HEK293T (cell line): ENCODE measurements around the gene GTF3C5.

Source experiments
- ARNT ChIP-seq: fragments of 450-650 bp; IDR thresholded peaks from 2 replicates; pipeline ENCODE4 v1.6.1; 2017; ENCODE audit warnings: mild to moderate bottlenecking
- BHLHE40 ChIP-seq: fragments of 450-650 bp; IDR thresholded peaks from 2 replicates; pipeline ENCODE4 v1.6.1; 2016; ENCODE audit warnings: mild to moderate bottlenecking, moderate library complexity, borderline replicate concordance
- ELF4 ChIP-seq: fragments of 450-650 bp; IDR thresholded peaks from 2 replicates; pipeline ENCODE4 v1.6.1; 2017; ENCODE audit warnings: antibody characterized with exemption
- FOXA1 ChIP-seq: fragments of 450-650 bp; IDR thresholded peaks from 2 replicates; pipeline ENCODE4 v1.6.1; 2016; ENCODE audit warnings: mild to moderate bottlenecking
- FOXK2 ChIP-seq: fragments of 450-650 bp; IDR thresholded peaks from 2 replicates; pipeline ENCODE4 v1.6.1; 2016; ENCODE audit warnings: mild to moderate bottlenecking
- HDGF ChIP-seq: fragments of 450-650 bp; IDR thresholded peaks from 2 replicates; pipeline ENCODE4 v1.6.1; 2017; ENCODE audit warnings: antibody characterized with exemption, borderline replicate concordance
- L3MBTL2 ChIP-seq: fragments of 450-650 bp; conservative IDR thresholded peaks from 2 replicates; pipeline ENCODE4 v1.6.1; 2016; ENCODE audit warnings: mild to moderate bottlenecking
- NFRKB ChIP-seq: fragments of 450-650 bp; IDR thresholded peaks from 2 replicates; pipeline ENCODE4 v1.6.1; 2016; ENCODE audit warnings: mild to moderate bottlenecking, moderate library complexity
- ZNF384 ChIP-seq: fragments of 450-650 bp; IDR thresholded peaks from 2 replicates; pipeline ENCODE4 v1.6.1; 2016

DNA sequence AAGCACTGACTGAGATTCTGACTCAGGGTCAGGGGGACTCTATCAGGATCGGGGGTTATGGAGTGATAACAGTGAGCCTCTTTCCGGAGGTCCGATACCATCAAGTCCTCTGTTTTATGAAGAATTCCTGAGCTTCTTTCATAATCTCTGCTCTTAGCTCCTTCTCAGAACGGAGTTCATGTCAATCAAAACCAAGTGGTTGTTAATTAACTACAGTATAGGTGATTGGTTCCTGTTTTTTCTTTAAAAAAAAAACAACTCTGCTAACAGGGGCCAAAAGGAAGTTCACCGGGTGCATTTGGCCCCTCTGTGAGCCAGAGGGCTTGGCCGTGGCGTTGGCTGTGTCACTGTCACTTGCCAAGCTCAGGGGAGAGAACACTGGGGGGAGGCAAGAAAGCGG is 48.3 kb upstream of the GTF3C5 start:
- TF ChIP-seq FOXK2 (no peak), BHLHE40 (no peak), L3MBTL2 (no peak), FOXA1 (no peak), ARNT (no peak), ELF4 (no peak), NFRKB (no peak), HDGF (no peak), ZNF384 (no peak)
